Measurements from ENCODE around the gene SPACA4. TPM values are rescaled to one million over a fixed set of nuclear protein-coding genes. Genes with fewer than 3 reads are reported as not detected.

SPACA4 gene
- total and polyA plus RNA-seq, 3 donors from 2014 or later = 72.6 to 147 (median 145) TPM

- no peak overlapping the region for H3K27ac ChIP-seq
- no peaks in the 10 kb centered on the region for H3K9me3 ChIP-seq
- TF ChIP-seq POLR2A (IDR thresholded peaks at IDR 0.05) (no peak), CTCF (IDR thresholded peaks at IDR 0.05) (no peak)
- no peaks in the 10 kb centered on the region for H3K4me1 ChIP-seq
- 83 to 93% methylated on average over 2 of the region's 2 CpGs for WGBS, 2 donors
- H3K36me3 ChIP-seq (ENCODE audit: low read depth, missing control alignments) = no peaks in the 10 kb centered on the region
- intact Hi-C loops (cut with DNase I; ENCODE audit: low total_unique reads) = loop anchor here (10.0 kb wide), 1 partner anchor 77 kb away; no protein-coding TSS in a partner anchor
- no peak overlapping the region for H3K4me3 ChIP-seq
- no peaks in the 10 kb centered on the region for H3K27me3 ChIP-seq
- DNase-seq = no peak
Observed at GRCh38 chr19:48582168-48582567, 24.4 kb upstream of the SPACA4 start.

- TF ChIP-seq CTCF (IDR thresholded peaks at IDR 0.05) (no peak), POLR2A (IDR thresholded peaks at IDR 0.05) (no peak)
- no peaks in the 10 kb centered on the region for H3K36me3 ChIP-seq (ENCODE audit: low read depth, missing control alignments)
- 73 to 92% methylated on average over 2 to 3 of the region's 3 CpGs for WGBS, 2 donors
- DNase-seq = no peak
- H3K4me3 ChIP-seq = no peak overlapping the region
- no peaks in the 10 kb centered on the region for H3K27me3 ChIP-seq
- no peaks in the 10 kb centered on the region for H3K4me1 ChIP-seq
- intact Hi-C loops (cut with DNase I; ENCODE audit: low total_unique reads) = loop anchor here (10.0 kb wide), 1 partner anchor 83 kb away; no protein-coding TSS in a partner anchor
- H3K9me3 ChIP-seq = no peaks in the 10 kb centered on the region
- no peak overlapping the region for H3K27ac ChIP-seq
Observed at GRCh38 chr19:48587387-48587786, 19.2 kb upstream of the SPACA4 start.

GRCh38 chr19:48588670-48589401, 17.7 kb upstream of the SPACA4 start:
- Histone ChIP-seq H3K4me3 (peak overlapping the region; percentile 4 to 49), H3K4me1 (no peaks in the 10 kb centered on the region), H3K36me3 (ENCODE audit: low read depth, missing control alignments) (no peaks in the 10 kb centered on the region), H3K27ac (no peak overlapping the region), H3K27me3 (no peaks in the 10 kb centered on the region), H3K9me3 (no peaks in the 10 kb centered on the region)
- peak; percentile 95 for DNase-seq
- WGBS, 2 donors = 3% methylated on average over 35 to 36 of the region's 36 CpGs
- TF ChIP-seq POLR2A (IDR thresholded peaks at IDR 0.05) (no peak), CTCF (IDR thresholded peaks at IDR 0.05) (peak; percentile 82 to 87 (median 86))
- intact Hi-C loops (cut with DNase I; ENCODE audit: low total_unique reads) = loop anchor here (10.0 kb wide), 1 partner anchor 84 kb away; no protein-coding TSS in a partner anchor

- H3K4me1 ChIP-seq = no peaks in the 10 kb centered on the region
- H3K27me3 ChIP-seq = no peaks in the 10 kb centered on the region
- H3K9me3 ChIP-seq = no peaks in the 10 kb centered on the region
- no peak overlapping the region for H3K27ac ChIP-seq
- TF ChIP-seq CTCF (IDR thresholded peaks at IDR 0.05) = no peak
- H3K36me3 ChIP-seq (ENCODE audit: low read depth, missing control alignments) = no peaks in the 10 kb centered on the region
- no peak overlapping the region for H3K4me3 ChIP-seq
- DNase-seq = no peak
- WGBS, 2 donors = 79 to 85% methylated on average over 5 of the region's 5 CpGs
- intact Hi-C loops (cut with DNase I; ENCODE audit: low total_unique reads) = no loop called here
Observed at GRCh38 chr19:48591021-48591420, 15.5 kb upstream of the SPACA4 start.

- 95 to 97% methylated on average over 9 of the region's 9 CpGs for WGBS, 2 donors
- intact Hi-C loops (cut with DNase I; ENCODE audit: low total_unique reads) = no loop called here
- no peaks in the 10 kb centered on the region for H3K27me3 ChIP-seq
- H3K9me3 ChIP-seq = no peaks in the 10 kb centered on the region
- no peak overlapping the region for H3K27ac ChIP-seq
- no peaks in the 10 kb centered on the region for H3K36me3 ChIP-seq (ENCODE audit: low read depth, missing control alignments)
- no peak overlapping the region for H3K4me3 ChIP-seq
- H3K4me1 ChIP-seq = no peaks in the 10 kb centered on the region
- no peak for TF ChIP-seq POLR2A (IDR thresholded peaks at IDR 0.05)
- TF ChIP-seq CTCF (IDR thresholded peaks at IDR 0.05) = no peak
- DNase-seq = no peak
Observed at GRCh38 chr19:48595171-48595570, 11.4 kb upstream of the SPACA4 start.
